ENCODE results near the gene EDAR.
A peak's percentile ranks its signal among the peaks of the same experiment; 100 is the strongest.

The EDAR gene

DNA sequence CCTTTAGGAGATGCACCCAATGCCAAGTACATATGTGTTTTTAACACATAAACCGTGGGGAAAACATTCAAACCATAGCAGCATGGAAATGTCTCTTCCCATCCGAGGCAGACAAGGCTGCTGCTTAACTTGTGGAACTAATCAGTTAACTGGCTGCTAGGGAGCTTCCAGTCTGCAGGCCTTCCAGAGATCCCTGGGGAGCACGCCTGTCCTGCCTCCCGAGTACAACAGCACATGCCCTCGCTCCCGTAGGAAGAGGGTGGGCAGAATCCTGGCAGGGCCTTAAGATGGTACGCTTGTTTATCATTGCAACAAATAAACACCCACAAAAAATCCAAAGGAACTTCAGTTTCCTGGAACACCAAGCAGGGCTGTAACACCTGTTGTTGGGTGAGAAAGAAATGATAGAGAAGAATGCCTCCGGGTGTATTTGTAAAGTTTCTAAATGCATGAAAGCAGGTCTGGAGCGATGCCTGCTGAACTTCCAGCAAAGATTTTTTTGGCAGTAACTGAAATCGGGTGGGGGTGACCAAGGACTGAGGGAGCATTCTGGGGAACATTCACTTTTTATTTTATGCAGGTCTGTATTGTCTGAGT lies 56.2 kb downstream of the EDAR start:
- Mint-ChIP-seq H3K9me3 (no peaks in the 10 kb centered on the region), H3K27ac (no peak overlapping the region), H3K36me3 (ENCODE audit: low read depth) (no peaks in the 10 kb centered on the region), H3K4me1 (peaks cover 92% of the 10 kb centered on the region), H3K27me3 (ENCODE audit: low read depth, poor library complexity) (peaks cover 7% of the 10 kb centered on the region), H3K4me3 (no peak overlapping the region)
- TF ChIP-seq, protein P1, sequence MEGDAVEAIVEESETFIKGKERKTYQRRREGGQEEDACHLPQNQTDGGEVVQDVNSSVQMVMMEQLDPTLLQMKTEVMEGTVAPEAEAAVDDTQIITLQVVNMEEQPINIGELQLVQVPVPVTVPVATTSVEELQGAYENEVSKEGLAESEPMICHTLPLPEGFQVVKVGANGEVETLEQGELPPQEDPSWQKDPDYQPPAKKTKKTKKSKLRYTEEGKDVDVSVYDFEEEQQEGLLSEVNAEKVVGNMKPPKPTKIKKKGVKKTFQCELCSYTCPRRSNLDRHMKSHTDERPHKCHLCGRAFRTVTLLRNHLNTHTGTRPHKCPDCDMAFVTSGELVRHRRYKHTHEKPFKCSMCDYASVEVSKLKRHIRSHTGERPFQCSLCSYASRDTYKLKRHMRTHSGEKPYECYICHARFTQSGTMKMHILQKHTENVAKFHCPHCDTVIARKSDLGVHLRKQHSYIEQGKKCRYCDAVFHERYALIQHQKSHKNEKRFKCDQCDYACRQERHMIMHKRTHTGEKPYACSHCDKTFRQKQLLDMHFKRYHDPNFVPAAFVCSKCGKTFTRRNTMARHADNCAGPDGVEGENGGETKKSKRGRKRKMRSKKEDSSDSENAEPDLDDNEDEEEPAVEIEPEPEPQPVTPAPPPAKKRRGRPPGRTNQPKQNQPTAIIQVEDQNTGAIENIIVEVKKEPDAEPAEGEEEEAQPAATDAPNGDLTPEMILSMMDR (IDR thresholded peaks at IDR 0.05) = no peak
- no peak for DNase-seq

DNA sequence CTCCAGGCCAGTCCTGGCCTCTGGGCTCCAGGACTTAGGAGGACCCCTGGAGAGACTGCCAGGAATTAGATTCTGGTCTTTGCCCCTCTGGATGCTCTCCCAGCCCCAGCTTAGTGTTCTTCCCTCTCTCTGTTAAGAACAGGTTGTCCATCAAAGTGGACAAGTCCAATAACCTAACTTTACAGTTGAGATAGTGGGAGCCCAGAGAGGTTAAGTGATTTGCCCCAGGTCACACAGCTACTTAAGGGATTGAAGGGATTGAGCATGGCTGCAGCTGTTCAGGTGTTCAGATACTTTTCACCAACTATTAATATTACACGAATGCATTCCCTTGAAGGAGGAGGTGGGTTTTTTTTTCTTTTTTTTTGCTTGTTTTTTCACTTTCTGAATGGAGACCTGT lies 57.6 kb downstream of the EDAR start:
- H3K4me3 Mint-ChIP-seq = peak overlapping the region; percentile 23
- peaks cover 93% of the 10 kb centered on the region for H3K4me1 Mint-ChIP-seq
- DNase-seq = no peak
- H3K27me3 Mint-ChIP-seq (ENCODE audit: low read depth, poor library complexity) = peaks cover 7% of the 10 kb centered on the region
- H3K27ac Mint-ChIP-seq = peak overlapping the region; percentile 66
- no peaks in the 10 kb centered on the region for H3K9me3 Mint-ChIP-seq
- H3K36me3 Mint-ChIP-seq (ENCODE audit: low read depth) = no peaks in the 10 kb centered on the region
- TF ChIP-seq, protein P1 (IDR thresholded peaks at IDR 0.05) = no peak

DNA sequence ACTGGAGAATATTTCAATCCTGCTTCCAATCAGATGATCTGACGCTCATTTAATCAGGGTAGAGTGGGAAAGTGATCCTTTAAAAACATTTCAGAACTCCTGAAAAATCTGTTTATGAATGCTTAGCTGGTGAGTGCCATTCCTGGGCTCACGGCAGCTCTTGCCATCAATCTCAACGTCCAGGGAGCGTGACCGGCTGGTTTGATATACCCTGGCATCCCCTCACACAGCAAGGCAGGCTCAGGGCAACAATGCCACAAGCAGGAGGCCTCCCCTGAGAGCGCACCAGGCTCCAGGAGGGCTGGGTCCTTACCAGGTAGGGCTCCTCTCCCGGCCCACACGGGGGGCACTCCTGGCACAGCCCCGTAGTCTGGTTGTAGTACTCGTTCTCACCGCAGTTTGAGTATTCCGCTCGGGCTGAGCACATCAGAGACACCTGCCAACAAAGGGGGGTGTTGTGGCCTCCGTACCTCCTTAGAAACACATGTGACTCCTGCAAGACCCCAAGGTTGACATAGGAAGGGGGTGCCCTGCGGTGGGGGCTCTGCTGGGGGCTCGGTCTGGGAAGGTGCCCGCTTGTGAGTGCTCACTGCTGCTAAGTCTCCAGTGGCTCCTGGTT lies 59.1 kb downstream of the EDAR start:
- no peak for DNase-seq
- no peaks in the 10 kb centered on the region for H3K9me3 Mint-ChIP-seq
- no peaks in the 10 kb centered on the region for H3K36me3 Mint-ChIP-seq (ENCODE audit: low read depth)
- H3K27ac Mint-ChIP-seq = peak overlapping the region; percentile 68
- peaks cover 90% of the 10 kb centered on the region for H3K4me1 Mint-ChIP-seq
- peaks cover 7% of the 10 kb centered on the region for H3K27me3 Mint-ChIP-seq (ENCODE audit: low read depth, poor library complexity)
- TF ChIP-seq, protein P1 (IDR thresholded peaks at IDR 0.05) = no peak
- no peak overlapping the region for H3K4me3 Mint-ChIP-seq

DNA sequence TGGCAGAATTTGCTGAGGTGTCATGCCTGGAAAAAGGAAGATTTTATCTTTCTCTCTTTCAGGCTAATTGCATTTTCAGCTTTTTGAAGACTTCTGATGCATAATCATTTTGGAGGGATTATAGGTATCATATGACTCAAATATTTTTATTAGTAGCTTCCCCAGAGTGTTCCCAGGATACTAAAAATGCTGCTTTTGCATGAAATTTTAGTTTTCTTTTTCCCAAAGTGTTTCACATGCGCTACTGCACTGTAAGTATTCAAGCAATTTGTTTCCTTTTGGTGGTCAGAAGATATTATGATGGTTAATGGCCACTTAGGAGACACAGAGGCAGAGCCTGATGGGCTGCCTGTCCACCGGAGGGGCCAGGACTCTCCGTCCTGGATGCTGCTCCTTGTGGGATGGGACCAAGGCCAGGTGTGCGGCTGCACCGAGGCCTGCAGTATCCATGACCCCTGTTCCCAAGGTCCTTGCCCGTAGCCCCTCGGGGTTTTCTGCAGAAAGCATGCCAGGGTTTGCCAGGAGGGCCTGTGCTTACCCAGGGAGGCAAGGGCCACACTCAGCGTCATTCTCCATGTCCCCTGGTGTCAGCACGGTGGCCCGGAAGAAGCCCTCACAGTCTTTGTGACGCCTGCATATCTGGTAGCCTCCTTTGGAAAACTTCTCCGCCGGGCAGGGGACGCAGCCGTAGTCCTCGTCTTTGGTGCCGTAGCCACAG lies 60.2 kb downstream of the EDAR start:
- Mint-ChIP-seq H3K27ac (no peak overlapping the region), H3K4me1 (peaks cover 88% of the 10 kb centered on the region), H3K27me3 (ENCODE audit: low read depth, poor library complexity) (peaks cover 7% of the 10 kb centered on the region), H3K9me3 (no peaks in the 10 kb centered on the region), H3K4me3 (no peak overlapping the region), H3K36me3 (ENCODE audit: low read depth) (no peaks in the 10 kb centered on the region)
- DNase-seq = no peak
- TF ChIP-seq, protein P1 (IDR thresholded peaks at IDR 0.05) = peak; percentile 19

DNA sequence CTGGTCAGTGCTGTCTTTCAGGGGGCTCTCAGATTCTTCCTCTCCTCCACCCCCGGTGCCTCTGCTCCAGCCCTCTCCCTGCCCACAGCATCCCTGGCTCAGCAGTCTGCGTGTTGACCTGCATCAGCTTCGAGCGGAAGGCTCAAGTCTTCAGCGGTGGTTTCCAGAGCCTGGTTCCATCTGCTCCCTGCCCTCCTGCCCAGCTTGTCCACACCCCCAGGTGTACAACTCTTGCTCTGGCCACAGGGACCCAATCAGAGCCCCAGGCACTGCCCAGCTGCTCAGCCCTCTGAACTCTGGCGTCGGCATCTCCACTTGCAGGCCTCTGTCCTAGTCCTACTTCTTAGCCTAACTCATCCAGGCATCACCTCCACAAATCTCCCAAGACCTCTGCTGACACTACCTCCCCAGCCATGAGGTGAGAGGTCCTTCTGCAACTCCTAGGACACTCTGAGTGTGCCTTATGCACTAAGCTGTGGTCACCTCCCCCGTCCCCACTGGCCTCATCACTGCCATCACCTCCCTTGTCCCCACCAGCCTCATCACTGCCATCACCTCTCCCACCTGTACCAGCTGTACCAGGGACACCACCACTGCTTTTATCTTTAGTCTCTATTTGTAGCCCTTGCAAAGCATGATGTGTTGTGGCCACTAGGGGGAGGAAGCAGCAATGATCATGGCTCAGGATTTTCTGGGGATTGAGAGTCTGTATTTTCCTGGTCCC lies 60.9 kb downstream of the EDAR start:
- Mint-ChIP-seq H3K36me3 (ENCODE audit: low read depth) (no peaks in the 10 kb centered on the region), H3K27me3 (ENCODE audit: low read depth, poor library complexity) (peaks cover 7% of the 10 kb centered on the region), H3K27ac (no peak overlapping the region), H3K9me3 (no peaks in the 10 kb centered on the region), H3K4me3 (no peak overlapping the region), H3K4me1 (peaks cover 85% of the 10 kb centered on the region)
- TF ChIP-seq, protein P1 (IDR thresholded peaks at IDR 0.05) = peak; percentile 85
- peak; percentile 54 for DNase-seq
